Type B pancreatic cell (in vitro differentiated cells): ENCODE measurements around the gene PIGS. TPM values are rescaled to one million over a fixed set of nuclear protein-coding genes. Genes with fewer than 3 reads are reported as not detected.

ENCODE experiments used
- DNase-seq: peaks from one replicate; pipeline ENCODE4 v3.0.0; 2021; ENCODE audit warnings: mixed read lengths; ENCODE audit not compliant: unreplicated experiment; ENCODE audit errors: extremely low spot score
- H3K27ac Mint-ChIP-seq: 2 replicates; pipeline ENCODE4 v1.8.0; 2021; ENCODE audit warnings: mild to moderate bottlenecking, mixed read lengths
- H3K27me3 Mint-ChIP-seq: 2 replicates; pipeline ENCODE4 v1.8.0; 2021; ENCODE audit warnings: mixed read lengths
- H3K36me3 Mint-ChIP-seq: 2 replicates; pipeline ENCODE4 v1.8.0; 2021; ENCODE audit warnings: mixed read lengths
- H3K4me1 Mint-ChIP-seq: one replicate; pipeline ENCODE4 v1.8.0; 2021; ENCODE audit warnings: mixed read lengths; ENCODE audit not compliant: unreplicated experiment
- H3K4me3 Mint-ChIP-seq: 2 replicates; pipeline ENCODE4 v1.8.0; 2021; ENCODE audit warnings: mild to moderate bottlenecking, mixed read lengths
- H3K9me3 Mint-ChIP-seq: 2 replicates; pipeline ENCODE4 v1.8.0; 2021; ENCODE audit warnings: mixed read lengths
- long read RNA-seq: library from polyadenylated mRNA; unstranded; transcript quantifications from one replicate; pipeline ENCODE4 v2.0.0, GENCODE V29; 2020
- total RNA-seq: library from RNA; stranded (reverse); gene quantifications from 2 replicates; pipeline ENCODE4 v1.2.1, GENCODE V29; 2021; ENCODE audit warnings: low replicate concordance
- TF ChIP-seq, protein P1 (sequence below): fragments of 200-600 bp; sonication (generic); conservative IDR thresholded peaks from 2 replicates; pipeline ENCODE4 v1.5.0; 2021; ENCODE audit warnings: antibody characterized with exemption, mild to moderate bottlenecking

PIGS gene
- 66.1 and 75.0 TPM in 2 replicates for total RNA-seq
- long read RNA-seq, transcript PIGS-202 (12 exons, 2,877 nt): major isoform, 48 of 94 reads
- long read RNA-seq, partial matches to known transcripts: 37 of 94 reads
- long read RNA-seq, other reads (novel, unspliced or antisense): 2 of 94 reads

DNA sequence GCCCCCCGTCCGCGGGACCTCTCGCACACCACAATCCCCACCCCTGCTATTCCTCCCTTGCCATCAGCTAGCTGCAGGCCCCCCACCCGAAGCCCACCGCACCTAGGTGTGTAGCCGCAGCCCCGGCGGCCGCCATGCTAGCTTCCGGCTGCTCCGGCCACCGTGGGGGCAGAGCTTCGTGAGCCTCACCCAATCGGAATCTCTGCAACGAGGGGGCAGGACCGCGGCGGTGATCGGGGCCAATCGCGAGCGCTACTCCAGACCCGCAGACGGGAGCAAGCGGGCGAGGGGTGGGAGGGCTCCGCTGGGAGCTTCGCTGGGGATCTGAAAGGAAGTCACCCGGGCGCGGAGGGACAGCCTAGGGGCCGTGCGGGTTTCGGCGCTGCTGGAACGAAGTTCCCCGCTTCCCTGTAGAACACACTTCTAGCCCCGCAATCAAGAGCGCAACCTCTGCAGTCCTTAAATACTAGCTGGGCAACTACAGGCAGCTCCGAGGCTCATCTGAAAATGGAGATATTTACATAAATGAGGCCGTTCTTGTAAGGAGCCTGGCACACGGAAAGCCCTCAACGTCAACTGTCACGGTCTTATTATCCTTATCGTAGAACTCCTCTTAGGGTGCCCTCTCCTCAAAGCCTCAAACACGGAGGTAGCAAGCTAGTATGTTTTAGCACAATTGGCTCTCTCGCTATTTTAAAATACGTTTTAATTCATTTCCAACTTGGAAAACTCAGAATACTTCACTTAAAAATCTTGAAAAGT is at the start of gene PIGS:
PIGS (minus strand) TSS at position 164 of the 762 bp plus-strand sequence; CDS start at position 136, 28 bp downstream.
- Mint-ChIP-seq H3K4me1 (peaks cover 32% of the 10 kb centered on the region), H3K27ac (peak within 1 kb of the TSS; percentile 91), H3K9me3 (no peaks in the 10 kb centered on the region), H3K4me3 (peak within 1 kb of the TSS; percentile 96), H3K27me3 (no peaks in the 10 kb centered on the region), H3K36me3 (peaks cover 17% of the 10 kb centered on the region)
- peak; percentile 95 for DNase-seq
- TF ChIP-seq, protein P1, sequence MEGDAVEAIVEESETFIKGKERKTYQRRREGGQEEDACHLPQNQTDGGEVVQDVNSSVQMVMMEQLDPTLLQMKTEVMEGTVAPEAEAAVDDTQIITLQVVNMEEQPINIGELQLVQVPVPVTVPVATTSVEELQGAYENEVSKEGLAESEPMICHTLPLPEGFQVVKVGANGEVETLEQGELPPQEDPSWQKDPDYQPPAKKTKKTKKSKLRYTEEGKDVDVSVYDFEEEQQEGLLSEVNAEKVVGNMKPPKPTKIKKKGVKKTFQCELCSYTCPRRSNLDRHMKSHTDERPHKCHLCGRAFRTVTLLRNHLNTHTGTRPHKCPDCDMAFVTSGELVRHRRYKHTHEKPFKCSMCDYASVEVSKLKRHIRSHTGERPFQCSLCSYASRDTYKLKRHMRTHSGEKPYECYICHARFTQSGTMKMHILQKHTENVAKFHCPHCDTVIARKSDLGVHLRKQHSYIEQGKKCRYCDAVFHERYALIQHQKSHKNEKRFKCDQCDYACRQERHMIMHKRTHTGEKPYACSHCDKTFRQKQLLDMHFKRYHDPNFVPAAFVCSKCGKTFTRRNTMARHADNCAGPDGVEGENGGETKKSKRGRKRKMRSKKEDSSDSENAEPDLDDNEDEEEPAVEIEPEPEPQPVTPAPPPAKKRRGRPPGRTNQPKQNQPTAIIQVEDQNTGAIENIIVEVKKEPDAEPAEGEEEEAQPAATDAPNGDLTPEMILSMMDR: no peak

DNA sequence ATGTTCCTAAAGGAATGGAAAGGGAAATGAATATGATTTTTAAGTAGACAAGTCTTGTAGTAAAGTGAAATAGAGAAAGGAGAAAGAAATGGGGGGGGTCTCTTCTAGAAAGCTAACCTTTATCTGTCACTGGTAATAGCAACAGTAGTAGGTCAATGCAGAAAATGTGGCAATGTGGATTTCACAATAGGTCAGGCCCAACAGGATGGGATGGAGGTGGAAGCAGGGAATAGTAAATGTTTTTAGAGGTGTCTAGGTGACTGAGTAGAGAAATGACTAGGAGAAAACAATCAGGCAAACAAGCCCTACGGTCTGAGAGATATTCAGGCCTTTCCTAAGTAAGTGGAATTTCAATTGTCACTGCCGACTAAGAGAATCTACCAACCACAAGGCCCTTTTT is 48.7 kb upstream of the PIGS start:
- TF ChIP-seq, protein P1: no peak
- Mint-ChIP-seq H3K4me3 (no peak overlapping the region), H3K4me1 (no peaks in the 10 kb centered on the region), H3K27me3 (no peaks in the 10 kb centered on the region), H3K36me3 (peaks cover 35% of the 10 kb centered on the region), H3K27ac (no peak overlapping the region), H3K9me3 (no peaks in the 10 kb centered on the region)
- no peak for DNase-seq

DNA sequence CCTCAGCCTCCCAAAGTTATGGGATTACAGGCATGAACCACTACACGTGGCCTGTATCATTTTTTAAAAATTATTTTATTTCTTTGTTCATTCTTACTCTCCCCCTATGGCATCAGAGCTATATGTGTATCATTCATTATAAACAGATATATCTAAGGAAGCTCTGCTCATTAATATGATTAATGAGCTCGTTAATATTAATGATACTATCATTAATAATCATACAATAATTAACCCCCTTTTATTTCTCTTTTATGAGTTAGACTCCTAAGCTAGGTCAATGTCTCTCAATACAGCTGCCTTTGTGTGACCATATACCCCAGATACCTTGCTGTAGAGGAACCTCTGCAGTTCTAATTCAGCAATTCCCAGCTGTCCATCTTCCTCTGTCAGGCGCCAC is 47.1 kb upstream of the PIGS start:
- Mint-ChIP-seq H3K27ac (no peak overlapping the region), H3K4me3 (no peak overlapping the region), H3K4me1 (no peaks in the 10 kb centered on the region), H3K36me3 (peaks cover 35% of the 10 kb centered on the region), H3K9me3 (no peaks in the 10 kb centered on the region), H3K27me3 (no peaks in the 10 kb centered on the region)
- TF ChIP-seq, protein P1: no peak
- DNase-seq: no peak

DNA sequence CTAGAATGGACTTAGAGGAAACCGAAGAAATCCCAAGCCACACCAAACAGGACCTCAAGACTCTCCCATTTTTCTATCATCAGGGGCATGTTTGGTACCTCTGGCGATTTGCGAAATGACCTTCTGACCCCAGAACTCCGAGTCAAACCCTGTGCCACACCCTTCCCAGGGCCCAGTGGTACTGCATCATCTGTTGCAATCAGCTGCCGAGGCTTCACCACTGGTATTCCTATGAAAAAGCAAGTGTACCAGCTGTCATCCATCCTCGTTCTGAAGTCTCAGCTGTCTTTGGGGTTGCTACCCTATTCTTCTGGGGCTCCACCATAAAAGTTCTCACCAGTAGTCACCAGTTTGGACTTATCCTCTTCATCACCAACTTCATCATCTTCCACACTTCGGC is 45.0 kb upstream of the PIGS start:
- DNase-seq: no peak
- H3K27ac Mint-ChIP-seq: no peak overlapping the region
- H3K27me3 Mint-ChIP-seq: no peaks in the 10 kb centered on the region
- peaks cover 25% of the 10 kb centered on the region for H3K36me3 Mint-ChIP-seq
- TF ChIP-seq, protein P1: no peak
- no peaks in the 10 kb centered on the region for H3K4me1 Mint-ChIP-seq
- H3K4me3 Mint-ChIP-seq: no peak overlapping the region
- no peaks in the 10 kb centered on the region for H3K9me3 Mint-ChIP-seq

DNA sequence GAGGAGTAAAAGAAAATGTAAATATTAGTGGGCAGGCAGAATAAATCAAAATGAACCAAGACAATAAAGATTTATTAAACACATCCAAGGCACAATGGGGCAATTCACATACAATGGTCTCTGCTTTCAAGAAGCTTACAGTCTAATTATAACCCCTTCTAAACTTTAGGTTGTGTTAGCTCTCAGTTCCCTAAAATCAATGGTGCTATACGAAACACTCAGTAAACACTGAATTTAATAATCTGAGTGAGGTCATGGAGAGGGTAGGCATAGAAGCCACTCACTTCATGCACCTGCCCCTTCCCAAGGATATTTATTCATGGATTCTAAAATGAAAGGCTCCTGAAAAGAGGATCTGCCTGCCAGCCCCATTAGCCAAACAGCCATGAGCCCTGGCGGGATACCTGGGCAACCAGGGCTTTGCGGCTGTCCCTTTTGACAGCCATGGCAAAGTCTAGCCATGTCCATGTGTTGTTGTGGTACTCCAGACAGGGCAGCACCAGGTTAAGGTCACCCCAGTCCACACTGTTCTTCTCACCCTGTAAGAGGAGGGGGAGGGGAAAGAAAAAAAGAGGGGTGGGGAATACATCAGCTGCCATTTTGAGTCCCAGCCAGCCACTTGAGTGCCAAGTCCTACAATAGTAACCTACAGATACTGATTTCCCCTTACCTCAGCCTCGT is 44.1 kb upstream of the PIGS start:
- no peaks in the 10 kb centered on the region for H3K4me1 Mint-ChIP-seq
- H3K27me3 Mint-ChIP-seq: no peaks in the 10 kb centered on the region
- no peak for DNase-seq
- no peaks in the 10 kb centered on the region for H3K9me3 Mint-ChIP-seq
- H3K27ac Mint-ChIP-seq: no peak overlapping the region
- H3K4me3 Mint-ChIP-seq: no peak overlapping the region
- H3K36me3 Mint-ChIP-seq: peaks cover 20% of the 10 kb centered on the region
- TF ChIP-seq, protein P1: no peak
